Measurements from ENCODE around the gene ANO9.

Gene ANO9

GRCh38 chr11:373716-374551 lies 67.9 kb downstream of the ANO9 start:
- no peak overlapping the region for H3K4me3 ChIP-seq (ENCODE audit: low read length)
- no peak for TF ChIP-seq CTCF (conservative IDR thresholded peaks at IDR 0.05; ENCODE audit: low read depth, low read length)
- DNase-seq (ENCODE audit: low read depth) = no peak

- no peak for TF ChIP-seq CTCF (conservative IDR thresholded peaks at IDR 0.05; ENCODE audit: low read depth, low read length)
- H3K4me3 ChIP-seq (ENCODE audit: low read length) = no peak overlapping the region
- DNase-seq (ENCODE audit: low read depth) = no peak
These were observed 68.7 kb downstream of the ANO9 start for GRCh38 chr11:372809-373715.

- H3K4me3 ChIP-seq (ENCODE audit: low read length) = no peak overlapping the region
- DNase-seq (ENCODE audit: low read depth) = no peak
- TF ChIP-seq CTCF (conservative IDR thresholded peaks at IDR 0.05; ENCODE audit: low read depth, low read length) = no peak
These were observed 69.9 kb downstream of the ANO9 start for GRCh38 chr11:371716-372590.

- no peak for DNase-seq (ENCODE audit: low read depth)
- H3K4me3 ChIP-seq (ENCODE audit: low read length) = no peak overlapping the region
- no peak for TF ChIP-seq CTCF (conservative IDR thresholded peaks at IDR 0.05; ENCODE audit: low read depth, low read length)
These were observed 70.8 kb downstream of the ANO9 start for GRCh38 chr11:371051-371450.

- peak overlapping the region; percentile 40 for H3K4me3 ChIP-seq (ENCODE audit: low read length)
- DNase-seq (ENCODE audit: low read depth) = no peak
- TF ChIP-seq CTCF (conservative IDR thresholded peaks at IDR 0.05; ENCODE audit: low read depth, low read length) = no peak
These were observed 71.5 kb downstream of the ANO9 start for GRCh38 chr11:370070-370941.

Measured in retinal pigment epithelial cell (primary cell).